Superior temporal gyrus (tissue), 1 donor: ENCODE data around the gene CSN1S1.
A peak's percentile ranks its signal among the peaks of the same experiment; 100 is the strongest.
"Not testable (repeated sequence)": the region's sequence is repeated elsewhere in the genome, so short reads cannot be mapped to it uniquely, and the experiment has no call there.

Source experiments
- DNase-seq: peaks from one replicate; pipeline ENCODE4 v3.0.0-alpha.2; 2016; ENCODE audit errors: extremely low spot score

CSN1S1 gene, protein sequence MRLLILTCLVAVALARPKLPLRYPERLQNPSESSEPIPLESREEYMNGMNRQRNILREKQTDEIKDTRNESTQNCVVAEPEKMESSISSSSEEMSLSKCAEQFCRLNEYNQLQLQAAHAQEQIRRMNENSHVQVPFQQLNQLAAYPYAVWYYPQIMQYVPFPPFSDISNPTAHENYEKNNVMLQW

DNA sequence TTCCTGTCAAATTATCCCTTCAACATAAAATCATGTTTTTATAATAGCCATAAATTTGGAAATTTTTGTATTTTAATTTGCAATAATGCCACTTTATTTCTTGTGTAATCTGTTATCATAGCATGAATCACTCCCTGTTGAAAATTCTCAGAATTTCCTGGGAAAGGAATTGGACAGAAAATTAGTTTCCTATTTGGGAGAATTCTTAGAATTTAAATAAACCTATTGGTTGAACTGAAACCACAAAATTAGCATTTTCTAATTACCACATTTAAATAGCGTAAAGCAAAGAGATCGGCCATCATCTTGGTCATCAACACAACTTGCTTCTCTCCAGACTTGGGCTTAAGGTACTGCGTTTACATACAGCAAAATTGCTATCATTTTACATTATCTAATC is at the start of gene CSN1S1:
TSS of gene CSN1S1 (plus strand) at position 301 of the 400 bp plus-strand sequence. CDS start 1,488 bp downstream, outside the sequence.
- DNase-seq, result no peak

DNA sequence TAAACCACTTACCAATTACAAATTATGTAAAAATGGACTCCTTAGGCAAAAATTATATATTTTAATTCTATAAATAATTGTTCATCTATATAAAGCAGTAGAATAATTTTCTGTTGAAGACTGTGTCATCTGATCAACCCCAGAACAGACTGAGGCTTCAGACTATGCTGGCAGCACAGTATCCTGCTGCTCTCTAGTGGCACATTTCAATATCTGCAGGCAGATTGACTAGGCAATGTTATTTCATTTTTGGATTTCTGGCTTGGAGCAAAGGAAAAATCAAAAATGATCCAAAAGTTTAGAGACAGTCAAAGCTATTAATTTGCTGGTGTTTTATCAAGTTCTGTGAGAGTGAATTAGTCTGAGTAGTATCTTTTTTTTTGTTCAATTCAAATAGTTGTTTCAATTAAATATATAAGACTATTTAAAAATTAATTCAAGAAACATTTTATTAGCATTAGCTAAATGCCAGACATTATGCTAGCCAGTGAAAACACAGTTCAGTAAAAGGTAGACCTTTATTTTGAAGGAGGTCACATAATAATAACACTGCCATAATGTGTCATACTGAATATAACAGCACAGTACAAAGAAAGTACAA is 49.6 kb upstream of the CSN1S1 start:
- peak; percentile 69 for DNase-seq

- DNase-seq, result no peak
These were observed 48.7 kb upstream of the CSN1S1 start for GRCh38 chr4:69882150-69882549.

DNA sequence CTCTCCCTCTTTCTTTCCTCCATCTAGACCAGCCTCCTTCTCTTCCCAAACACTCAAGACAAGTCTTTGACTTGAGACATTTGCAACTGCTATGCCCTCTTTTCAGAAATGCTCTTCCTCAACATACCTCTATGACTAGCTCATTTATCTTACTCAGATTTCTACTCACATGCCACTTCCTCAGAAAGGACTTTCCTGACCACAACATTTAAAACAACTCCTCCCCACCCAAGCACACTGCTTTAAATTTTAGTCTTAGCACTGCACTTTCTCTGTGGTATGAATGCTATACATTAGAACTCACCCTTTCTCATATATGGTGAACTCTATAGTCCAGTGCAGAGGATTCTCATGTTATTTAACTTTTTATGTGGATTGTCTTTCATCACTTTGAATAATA is 42.5 kb upstream of the CSN1S1 start:
- DNase-seq, result no peak

DNA sequence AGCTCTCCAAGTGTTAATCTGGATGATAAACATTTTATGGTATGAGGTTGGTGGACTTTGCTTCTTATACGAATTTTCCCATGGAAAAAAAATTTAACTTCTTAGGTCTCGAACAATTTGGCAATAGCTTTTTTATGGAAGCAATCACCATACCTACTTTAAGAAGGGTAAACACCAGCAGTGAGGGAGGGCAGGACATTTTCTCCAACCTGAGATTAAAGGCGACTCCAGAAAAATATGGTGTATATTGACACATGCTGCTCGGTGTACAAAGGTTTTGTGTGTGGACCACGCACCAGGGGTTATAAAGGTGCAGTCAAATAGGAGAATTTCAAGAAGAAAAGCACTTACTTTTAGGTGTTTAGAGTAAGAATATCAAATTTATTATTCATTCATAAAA is 36.7 kb upstream of the CSN1S1 start:
- DNase-seq, result no peak

DNA sequence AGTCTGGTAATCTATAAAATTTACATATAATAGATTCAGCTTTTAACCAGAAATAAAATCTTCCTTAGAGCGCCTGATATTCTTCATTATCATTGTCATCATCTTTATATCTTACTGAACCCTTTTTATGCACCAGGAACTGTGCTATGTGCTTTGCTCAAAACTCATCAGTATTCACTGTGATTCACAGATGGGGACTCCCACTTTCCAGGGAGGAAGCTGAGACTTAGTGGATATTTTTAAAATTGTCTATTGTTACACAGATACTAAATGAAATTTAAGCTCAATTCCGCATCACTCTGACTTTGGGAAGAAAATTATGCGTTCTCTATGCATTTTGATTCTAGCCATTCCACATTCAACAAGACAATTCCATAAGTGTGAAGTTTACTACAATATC is 36.1 kb upstream of the CSN1S1 start:
- peak; percentile 37 for DNase-seq

- DNase-seq, result no peak
These were observed 34.2 kb upstream of the CSN1S1 start for GRCh38 chr4:69896530-69897116.

DNA sequence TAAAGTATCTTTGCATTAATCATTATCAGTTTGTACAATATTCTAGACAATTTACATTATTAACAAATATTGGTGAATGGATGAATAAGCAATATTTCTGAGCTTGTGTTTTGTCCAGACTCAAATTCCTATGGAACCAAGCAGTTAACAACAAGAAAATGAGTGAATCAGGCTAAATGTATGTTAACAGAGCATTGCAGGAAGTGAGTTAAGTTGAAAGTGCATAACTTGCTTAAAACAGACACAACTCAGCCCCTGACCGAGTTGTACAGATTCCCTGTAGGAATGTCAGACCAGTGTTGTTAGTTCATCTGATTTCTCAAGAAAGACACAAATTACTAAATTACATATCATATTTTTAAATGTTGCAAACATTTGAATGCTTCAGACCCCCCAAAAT is 23.7 kb upstream of the CSN1S1 start:
- DNase-seq, result no peak

- DNase-seq, result no peak
These were observed 21.7 kb upstream of the CSN1S1 start for GRCh38 chr4:69909195-69909594.

GRCh38 chr4:69910016-69910782 is 20.7 kb upstream of the CSN1S1 start:
- no peak for DNase-seq

DNA sequence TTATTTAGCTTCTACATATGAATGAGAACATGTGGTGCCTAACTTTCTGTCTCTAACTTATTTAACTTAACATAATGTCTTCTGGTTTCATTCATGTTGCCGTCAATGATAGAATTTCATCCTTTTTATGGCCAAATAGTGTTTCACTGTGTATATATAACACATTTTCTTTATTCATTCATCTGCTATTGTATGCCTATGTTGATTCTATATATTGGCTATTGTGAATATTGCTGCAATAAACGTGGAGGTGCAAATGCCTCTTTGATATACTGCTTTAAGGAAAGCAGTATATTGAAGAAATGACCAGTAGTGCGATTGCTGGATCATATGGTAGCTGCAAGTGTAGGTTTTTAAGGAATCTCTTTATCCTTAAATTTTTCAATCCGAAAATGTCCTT is 10.0 kb upstream of the CSN1S1 start:
- no peak for DNase-seq

DNA sequence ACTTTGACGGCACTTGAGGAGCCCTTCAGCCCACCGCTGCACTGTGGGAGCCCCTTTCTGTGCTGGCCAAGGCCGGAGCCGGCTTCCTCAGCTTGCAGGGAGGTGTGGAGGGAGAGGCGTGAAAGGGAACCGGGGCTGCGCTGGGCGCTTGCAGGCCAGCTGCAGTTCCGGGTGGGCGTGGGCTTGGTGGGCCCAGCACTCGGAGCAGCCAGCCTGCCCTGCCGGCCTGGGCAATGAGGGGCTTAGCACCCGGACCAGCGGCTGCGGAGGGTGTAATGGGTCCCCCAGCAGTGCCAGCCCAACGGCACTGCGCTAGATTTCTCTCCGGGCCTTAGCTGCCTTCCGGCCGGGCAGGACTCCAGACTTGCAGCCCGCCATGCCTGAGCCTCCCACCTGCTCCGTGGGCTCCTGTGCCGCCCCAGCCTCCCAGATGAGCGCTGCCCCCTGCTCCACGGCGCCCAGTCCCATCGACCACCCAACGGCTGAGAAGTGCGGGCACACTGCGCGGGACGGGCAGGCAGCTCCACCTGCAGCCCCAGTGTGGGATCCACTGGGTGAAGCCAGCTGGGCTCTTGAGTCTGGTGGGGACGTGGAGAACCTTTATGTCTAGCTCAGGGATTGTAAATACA is 7.0 kb upstream of the CSN1S1 start:
- DNase-seq, result not testable (repeated sequence)

- no peak for DNase-seq
These were observed 3.3 kb downstream of the CSN1S1 start for GRCh38 chr4:69934150-69934549.

DNA sequence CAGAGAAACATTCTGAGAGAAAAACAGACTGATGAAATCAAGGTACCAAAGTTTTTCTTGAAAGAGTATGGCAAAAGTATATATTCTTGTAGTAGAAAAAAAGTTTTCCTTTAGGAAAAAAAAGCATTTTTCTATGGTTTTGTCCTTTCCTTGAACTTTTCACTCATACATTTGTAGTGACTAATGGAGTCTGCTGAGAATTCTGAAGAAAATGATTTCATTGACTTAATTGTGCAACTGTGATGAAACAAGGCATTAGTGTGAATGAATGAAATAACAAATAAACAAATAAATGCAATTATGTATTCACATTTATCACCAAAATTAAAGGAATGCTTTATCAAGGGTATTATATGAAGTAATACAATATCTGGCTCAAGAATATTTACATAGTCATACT is 5.7 kb downstream of the CSN1S1 start:
- DNase-seq, result no peak

DNA sequence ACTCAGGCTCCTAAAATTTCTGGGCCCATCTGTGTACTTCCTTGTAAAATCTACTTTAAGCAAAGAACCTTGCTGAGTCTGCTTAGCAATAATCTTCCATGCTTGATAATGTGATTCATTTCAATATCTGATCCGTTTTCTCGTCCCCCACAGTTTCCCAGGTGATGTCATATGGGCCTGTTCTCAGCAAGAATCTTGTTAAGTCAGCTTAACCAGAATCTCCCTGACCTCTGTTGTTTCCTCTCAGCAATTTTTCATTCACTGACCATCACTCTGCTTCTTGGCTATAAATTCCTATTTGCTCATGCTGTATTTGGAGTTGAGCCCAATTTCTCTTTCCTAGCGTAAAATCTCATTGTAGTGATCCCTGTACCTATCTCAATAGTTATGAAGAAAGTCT is 20.7 kb downstream of the CSN1S1 start:
- DNase-seq, result no peak

DNA sequence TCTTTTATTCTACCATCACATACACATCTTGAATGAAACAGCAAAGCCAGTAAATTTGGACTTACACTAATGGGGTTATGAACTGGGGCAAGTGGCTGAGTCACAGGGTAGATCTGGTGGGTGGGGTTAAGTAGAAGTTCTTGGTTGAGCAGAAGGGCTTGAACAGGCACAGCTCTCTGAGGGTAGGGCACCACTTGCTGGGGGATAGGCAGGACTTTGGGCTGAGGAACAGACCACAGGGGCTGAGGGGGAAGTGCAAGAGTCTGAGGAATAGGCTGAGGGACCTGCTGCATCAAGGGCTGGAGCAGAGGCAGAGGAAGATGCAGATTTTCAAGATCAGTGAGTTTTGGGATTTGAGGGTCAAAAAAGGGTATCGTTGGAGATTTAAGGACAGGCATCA is 26.3 kb downstream of the CSN1S1 start:
- no peak for DNase-seq

GRCh38 chr4:69965628-69966027 is 34.8 kb downstream of the CSN1S1 start, which contains the start of gene CSN2:
TSS of gene CSN2 (minus strand) at chr4:69965728. CDS start at chr4:69960995, 4,733 bp downstream.
- DNase-seq, result no peak

DNA sequence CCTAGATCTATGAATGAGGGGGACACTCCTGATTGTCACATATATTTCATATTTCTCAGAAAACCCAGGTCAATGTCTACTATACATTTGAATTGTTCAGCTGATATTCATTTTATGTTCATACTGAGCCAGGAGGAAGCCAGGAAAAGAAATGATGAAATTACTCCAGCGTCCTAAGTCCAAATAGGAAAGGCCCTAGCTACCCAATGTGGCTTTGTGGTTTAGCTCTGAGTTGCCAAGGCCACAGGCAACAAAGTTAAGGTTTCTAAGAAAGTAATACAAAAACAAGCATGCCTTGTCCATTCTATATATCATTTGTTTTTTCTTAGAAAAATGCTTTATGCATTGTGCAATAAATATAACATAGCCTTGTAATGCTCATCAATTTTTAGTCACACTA is 39.2 kb downstream of the CSN1S1 start:
- no peak for DNase-seq

DNA sequence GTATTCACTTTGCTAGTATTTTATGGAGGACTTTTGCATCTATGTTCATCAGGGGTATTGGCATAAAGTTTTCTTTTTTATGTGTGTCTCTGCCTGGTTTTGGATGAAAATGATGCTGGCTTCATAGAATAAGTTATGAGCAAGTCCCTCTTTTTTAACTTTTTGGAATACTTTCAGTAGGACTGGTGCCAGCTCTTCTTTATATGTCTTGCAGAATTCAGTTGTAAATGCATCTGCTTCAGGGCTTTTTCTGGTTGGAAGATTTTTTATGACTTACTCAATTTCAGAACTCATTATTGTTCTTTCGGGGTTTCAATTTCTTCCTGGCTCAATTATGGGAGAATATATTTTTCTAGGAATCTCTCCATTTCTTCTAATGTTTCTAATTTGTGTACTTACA is 43.8 kb downstream of the CSN1S1 start:
- DNase-seq, result no peak

DNA sequence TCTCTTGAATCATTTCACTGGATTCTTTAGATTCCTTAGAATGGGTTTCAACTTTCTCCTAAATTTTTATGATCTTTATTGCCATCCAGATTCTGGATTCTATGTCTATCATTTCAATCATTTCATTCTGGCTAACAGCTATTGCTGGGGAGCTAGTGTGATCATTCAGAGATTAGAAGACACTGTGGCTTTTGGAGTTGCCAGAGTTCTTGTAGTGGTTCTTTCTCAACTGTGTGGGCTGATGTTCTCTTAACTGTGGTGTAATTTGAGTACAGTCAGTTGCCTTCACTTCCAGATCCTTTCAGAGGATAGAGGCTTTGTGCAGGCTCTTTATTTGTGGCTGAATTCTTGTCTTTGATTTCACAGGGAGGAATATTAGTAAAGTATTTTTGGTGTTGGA is 46.7 kb downstream of the CSN1S1 start:
- DNase-seq, result no peak

DNA sequence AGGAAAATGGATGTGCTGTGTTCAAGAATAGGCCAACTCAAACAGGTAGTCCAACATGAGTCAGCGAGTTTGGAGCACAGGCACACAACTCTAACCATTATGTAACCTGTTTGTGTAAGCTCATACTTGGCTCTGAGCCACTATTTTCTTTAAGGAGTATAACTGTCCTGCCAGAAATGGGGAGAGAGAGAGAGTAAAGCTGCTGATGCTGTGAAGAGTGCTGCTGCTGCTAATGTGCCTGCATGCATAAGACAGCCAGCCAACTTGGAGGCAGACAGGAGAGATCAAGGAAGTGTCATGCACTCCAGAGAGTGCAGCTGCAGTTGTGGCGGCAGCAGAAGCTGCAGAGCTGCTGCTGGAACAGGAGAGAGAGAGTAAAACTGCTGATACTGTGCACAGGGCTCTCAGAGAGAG is 53.2 kb downstream of the CSN1S1 start:
- DNase-seq, result peak; percentile 45

- DNase-seq, result no peak
These were observed 55.8 kb downstream of the CSN1S1 start for GRCh38 chr4:69986663-69987062.
